GM06990 (cell line): Measurements from ENCODE around the gene CTRB1.

Source experiments
- DNase-seq: peaks from one replicate; pipeline ENCODE4 v3.0.0-alpha.2; 2011; ENCODE audit not compliant: insufficient read length; ENCODE audit errors: extremely low read depth
- H3K27me3 ChIP-seq: replicated peaks from 2 replicates; pipeline ENCODE4 v1.6.0; 2011; ENCODE audit warnings: low read length; ENCODE audit not compliant: control insufficient read depth, insufficient read depth
- H3K36me3 ChIP-seq: 2 replicates; pipeline ENCODE4 v1.5.1; 2011; ENCODE audit warnings: low read length; ENCODE audit not compliant: control insufficient read depth, insufficient read depth
- H3K4me3 ChIP-seq: replicated peaks from 2 replicates; pipeline ENCODE4 v1.5.1; 2011; ENCODE audit warnings: low read depth, mild to moderate bottlenecking, control low read depth, low read length
- CTCF ChIP-seq: IDR thresholded peaks from 2 replicates; pipeline ENCODE4 v1.5.1; 2011; ENCODE audit warnings: low read length, control low read depth, mild to moderate bottlenecking, inconsistent platforms; ENCODE audit not compliant: insufficient read depth, poor library complexity, severe bottlenecking

The CTRB1 gene

GRCh38 chr16:75179208-75179607, 39.6 kb upstream of the CTRB1 start:
- peak; percentile 37 for DNase-seq
- Histone ChIP-seq H3K36me3 (no peaks in the 10 kb centered on the region), H3K4me3 (no peak overlapping the region), H3K27me3 (no peaks in the 10 kb centered on the region)
- no peak for TF ChIP-seq CTCF

GRCh38 chr16:75181630-75182029, 37.2 kb upstream of the CTRB1 start:
- TF ChIP-seq CTCF = no peak
- H3K27me3 ChIP-seq = no peaks in the 10 kb centered on the region

GRCh38 chr16:75188832-75189477, 29.8 kb upstream of the CTRB1 start:
- H3K36me3 ChIP-seq = no peaks in the 10 kb centered on the region
- no peak for TF ChIP-seq CTCF
- H3K4me3 ChIP-seq = no peak overlapping the region
- no peaks in the 10 kb centered on the region; the same call in 1 of the 2 replicates for H3K27me3 ChIP-seq
- DNase-seq = no peak

More at GRCh38 chr16:75181630-75182029, 37.2 kb upstream of the CTRB1 start:
- Histone ChIP-seq H3K4me3 (no peak overlapping the region), H3K36me3 (no peaks in the 10 kb centered on the region)
- DNase-seq = no peak

GRCh38 chr16:75189638-75190245, 29.0 kb upstream of the CTRB1 start:
- no peaks in the 10 kb centered on the region; the same call in 1 of the 2 replicates for H3K27me3 ChIP-seq
- H3K4me3 ChIP-seq = no peak overlapping the region
- TF ChIP-seq CTCF = no peak
- DNase-seq = no peak
- H3K36me3 ChIP-seq = no peaks in the 10 kb centered on the region

- H3K4me3 ChIP-seq = no peak overlapping the region
- no peaks in the 10 kb centered on the region; the same call in none of the 2 replicates for H3K27me3 ChIP-seq
- DNase-seq = no peak
- no peaks in the 10 kb centered on the region for H3K36me3 ChIP-seq
- TF ChIP-seq CTCF = no peak
Observed at GRCh38 chr16:75192606-75193264, 26.1 kb upstream of the CTRB1 start.
